ENCODE results near the gene CNTNAP2.
"Not testable (repeated sequence)": the region's sequence is repeated elsewhere in the genome, so short reads cannot be mapped to it uniquely, and the experiment has no call there.

Gene CNTNAP2

DNA sequence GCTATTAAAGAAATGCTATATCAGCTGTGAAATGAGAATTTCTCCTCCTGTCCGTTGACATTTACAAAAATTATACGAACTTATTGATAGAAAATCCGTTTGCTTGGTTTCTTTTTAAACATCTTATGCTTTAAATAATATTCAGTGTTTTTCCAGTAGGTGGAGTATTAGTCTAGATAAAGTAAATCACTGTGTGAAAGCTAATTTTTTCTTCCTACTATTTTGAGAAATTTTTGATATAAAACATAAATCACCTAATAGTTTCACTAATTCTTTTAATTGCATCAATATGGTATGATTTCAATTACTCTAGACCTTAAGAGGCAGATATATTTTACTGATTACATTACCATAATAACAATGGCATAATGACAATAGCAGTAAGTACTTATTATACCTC, 2138.7 kb downstream of the CNTNAP2 start:
- no peak for DNase-seq

DNA sequence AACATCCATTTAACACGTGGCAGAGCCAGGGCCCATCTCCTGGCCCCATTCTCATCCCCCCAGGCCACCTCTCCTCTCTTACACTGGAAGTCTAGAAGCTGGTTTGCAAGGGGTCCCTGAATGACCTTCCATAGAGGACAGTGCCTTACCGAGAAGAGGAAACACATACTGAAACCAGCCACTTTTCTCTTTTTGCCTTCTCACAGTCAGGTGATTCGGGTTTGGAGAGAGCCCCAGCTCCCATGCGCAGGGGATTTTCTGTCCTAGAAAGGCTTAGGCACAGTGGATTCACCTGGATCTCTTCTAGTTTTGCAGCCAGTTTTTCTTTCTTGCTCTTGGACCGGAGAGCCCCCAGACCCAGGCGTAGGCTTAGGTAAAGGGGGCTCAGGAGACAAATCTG, 2139.8 kb downstream of the CNTNAP2 start:
- DNase-seq: no peak

DNA sequence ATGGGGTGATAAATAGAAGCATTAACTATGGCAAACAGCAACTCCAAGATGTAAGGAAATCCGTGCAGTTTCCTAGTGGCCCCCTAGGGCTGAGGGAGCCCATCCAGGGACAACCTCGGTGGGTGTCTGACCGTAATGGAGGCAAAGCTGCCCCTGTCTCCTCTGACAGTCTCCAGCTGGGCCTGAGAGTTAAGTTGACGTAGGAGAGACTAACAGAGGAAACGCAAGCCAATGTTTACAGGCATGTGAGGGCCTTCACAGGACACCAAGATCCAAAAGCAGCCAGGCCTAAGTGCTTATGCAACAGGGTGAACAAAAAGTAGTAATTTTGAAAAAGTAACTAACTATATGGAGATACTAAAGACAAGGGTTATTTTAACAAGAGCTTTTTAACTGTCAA, 2144.0 kb downstream of the CNTNAP2 start:
- no peak for DNase-seq

DNA sequence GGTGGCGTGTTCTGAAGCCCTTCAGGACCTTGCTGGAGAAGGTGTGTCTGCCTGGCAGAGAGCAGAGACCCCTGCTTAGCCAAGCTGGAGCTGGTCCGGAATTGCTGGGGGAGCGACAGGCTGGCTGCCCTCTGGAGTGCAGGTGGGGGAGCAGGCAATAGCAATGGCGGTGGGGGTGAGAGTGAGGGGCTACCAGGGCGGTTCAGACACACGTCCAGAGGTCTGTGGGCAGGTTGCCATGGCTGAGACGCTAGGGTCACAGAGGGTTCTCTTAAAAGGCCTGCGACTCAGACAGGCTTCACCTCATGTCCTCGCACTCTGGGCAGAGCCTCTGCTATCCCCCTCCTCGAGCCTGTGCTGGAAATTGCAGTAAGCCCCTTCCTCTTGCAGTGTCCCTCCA, 2144.9 kb downstream of the CNTNAP2 start:
- DNase-seq: no peak

DNA sequence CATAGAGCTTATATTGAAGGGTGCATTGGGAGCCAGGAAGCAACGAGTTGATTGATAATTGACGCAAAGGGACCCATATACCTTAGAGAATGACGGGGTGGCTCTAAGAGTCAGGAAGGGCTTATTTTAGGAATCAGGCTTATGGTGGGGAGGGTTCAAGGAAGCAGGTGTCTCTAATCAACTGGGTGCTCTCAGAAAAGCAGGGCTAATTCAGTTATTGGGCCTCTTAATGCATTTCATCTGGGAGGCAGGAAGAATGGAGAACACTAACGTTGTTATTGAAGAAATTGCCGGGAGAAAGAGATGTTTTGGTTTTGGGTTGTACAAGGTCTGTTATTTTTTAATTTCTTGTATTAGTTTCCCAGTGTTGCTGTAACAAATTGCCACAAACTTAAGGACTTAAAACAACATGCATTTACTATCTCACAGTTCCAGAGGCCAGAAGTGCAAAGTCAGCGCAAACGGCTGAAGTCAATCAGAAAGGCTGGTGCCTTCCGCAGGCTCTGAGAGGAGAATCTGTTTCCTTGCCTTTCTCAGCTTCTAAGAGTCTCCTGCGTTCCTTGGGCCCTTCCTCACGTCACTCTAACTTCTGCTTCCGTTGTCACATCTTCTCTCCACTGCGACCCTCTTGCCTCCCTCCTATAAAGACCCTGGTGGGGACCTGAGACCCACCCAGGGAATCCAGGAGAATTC, 2145.5 kb downstream of the CNTNAP2 start:
- no peak for DNase-seq

DNA sequence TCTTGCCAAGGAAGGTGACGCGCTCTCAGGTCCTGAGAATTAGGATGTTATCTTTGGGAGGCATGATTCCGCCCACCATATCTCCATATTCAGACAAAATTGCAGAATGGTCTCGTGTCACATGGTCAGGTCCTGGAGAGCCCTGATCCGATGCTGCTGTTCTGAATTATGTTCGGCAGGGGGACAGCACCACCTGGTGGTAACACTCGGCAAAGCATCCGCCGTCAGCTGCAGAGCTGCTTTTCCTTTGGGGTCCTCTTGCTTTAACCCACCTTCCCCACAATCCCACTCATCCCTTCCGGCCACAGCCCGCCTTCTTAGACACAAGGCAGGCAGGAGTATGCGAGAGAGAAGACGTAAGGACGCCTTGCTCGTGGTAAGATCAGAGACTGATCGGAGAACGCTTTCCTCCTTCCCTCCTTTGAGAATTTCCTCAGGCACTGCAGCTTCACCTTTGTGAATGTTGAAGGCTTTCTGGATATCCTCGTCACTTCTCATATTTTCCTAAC, 2146.2 kb downstream of the CNTNAP2 start:
- peak; percentile 66 for DNase-seq

DNA sequence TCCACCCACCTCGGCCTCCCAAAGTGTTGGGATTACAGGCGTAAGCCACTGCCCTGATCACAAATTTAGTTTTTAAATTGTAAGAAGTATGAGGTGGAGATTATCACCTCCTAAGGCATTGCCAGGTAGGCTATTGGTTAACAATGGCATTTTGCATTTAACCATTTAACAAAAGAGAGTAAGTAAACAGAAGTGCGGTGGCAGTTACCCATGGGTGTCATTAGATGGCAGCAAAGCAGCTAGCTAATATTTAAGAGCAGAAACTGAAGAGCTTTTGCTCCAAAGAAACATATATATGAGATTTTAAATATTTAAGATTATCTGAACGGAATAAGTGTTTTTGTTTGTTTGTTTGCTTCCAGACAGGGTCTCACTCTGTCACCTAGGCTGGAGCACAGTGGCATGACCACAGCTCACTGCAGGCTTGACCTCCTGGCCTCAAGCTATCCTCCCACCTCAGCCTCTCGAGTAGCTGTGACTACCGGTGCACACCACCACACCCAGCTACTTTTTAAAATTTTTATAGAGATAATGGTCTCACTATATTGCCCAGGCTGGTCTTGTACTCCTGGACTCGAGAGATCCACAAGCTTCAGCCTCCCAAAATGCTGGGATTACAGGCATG, 2148.4 kb downstream of the CNTNAP2 start:
- DNase-seq: no peak

DNA sequence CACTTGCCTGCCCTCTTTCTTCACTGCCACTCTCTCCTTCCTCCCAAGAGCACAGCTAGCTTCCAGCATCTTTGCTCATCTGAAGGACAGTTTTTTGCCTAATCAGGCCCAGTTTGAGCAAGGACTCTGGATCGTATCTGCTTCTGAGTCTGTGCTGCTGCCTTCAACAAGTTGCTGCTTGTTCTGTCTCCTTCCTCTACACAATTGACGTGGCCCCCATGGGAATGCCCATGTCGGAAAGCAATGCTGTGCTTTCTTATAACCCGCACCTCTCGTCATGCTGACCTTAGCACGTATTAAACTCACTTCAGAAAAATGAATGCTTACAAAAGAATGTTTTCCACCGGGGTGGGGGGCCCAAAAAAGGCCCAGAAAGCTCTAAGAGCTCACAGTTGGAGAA, 2149.3 kb downstream of the CNTNAP2 start:
- DNase-seq: no peak

DNA sequence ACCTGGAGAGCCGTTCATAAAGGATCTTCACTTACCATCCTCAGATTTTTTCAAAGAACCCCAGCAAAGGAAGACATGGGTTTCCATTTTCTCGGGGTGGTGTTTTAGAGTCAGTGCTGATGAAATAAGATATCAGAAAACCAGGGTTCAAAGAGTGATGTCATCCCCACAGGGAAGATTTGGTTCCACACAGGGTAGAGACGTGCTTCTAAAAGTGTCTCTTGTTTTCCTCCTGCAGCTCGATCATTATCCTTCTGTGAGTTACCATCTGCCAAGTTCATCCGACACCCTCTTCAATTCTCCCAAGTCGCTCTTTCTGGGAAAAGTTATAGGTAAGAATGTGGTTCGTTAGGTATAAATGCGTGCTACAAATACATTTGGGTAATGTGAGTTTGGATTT, 2150.2 kb downstream of the CNTNAP2 start:
- DNase-seq: no peak

DNA sequence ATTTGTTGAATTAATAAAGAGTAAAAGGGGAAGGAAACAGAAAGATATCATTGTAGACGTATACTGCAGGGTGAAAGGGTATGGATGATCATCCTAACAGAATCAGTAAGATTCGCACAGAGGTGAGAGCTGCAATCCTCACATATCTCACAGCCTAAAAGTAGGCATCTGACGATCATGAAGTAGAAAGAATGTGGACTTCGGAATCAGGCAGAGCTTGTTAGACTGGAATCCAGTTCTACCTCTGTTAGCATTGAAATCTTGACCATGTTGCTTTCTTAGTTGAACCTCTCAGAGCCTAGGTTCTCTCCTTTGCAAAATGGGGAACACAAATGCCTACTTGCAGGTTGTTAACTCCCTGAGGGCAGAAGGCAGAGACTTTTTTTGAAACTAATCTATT, 2154.0 kb downstream of the CNTNAP2 start:
- no peak for DNase-seq

DNA sequence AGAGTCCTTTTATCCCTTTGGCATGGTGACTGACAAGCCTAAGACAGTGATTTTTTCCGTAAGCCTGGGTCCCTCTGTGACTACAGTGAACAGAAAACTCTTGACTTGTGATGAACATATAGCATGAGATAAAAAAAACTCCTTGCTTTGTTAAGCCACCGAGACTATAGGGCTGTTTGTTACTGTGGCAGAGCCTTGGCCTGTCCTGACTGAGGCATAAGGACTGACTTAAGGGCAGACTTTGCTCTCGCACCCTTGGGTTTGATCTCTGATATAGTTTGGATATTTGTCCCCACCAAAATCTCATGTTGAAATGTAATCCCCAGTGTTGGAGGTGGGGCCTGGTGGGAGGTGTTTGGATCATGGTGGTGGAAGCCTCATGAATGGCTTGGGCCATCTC, 2157.5 kb downstream of the CNTNAP2 start:
- no peak for DNase-seq

DNA sequence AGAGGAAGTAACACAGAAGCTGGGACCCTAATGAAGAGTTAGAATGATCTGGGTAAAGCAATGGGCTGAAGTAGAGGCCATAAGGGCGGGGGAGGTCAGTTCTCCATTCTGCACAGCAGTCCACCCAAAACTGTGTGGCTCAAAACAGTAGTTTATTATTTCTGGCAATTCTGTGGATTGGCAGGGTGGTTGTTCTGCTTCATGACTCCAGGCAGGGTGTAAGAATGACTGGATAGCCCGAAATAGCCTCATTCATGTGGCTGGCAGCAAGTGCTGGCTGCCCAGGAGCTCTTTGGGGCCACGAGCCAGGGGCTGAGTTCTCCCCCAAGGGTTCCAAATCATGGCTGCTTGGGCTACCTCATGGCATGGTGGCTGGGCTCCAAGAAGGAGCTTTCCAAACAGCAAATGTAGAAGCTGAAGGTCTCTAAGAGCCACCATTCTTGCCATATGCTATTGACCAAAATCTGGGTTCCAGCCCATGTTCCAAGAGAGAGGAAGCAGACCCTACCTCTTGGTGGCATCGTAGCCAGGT, 2158.8 kb downstream of the CNTNAP2 start:
- no peak for DNase-seq

DNA sequence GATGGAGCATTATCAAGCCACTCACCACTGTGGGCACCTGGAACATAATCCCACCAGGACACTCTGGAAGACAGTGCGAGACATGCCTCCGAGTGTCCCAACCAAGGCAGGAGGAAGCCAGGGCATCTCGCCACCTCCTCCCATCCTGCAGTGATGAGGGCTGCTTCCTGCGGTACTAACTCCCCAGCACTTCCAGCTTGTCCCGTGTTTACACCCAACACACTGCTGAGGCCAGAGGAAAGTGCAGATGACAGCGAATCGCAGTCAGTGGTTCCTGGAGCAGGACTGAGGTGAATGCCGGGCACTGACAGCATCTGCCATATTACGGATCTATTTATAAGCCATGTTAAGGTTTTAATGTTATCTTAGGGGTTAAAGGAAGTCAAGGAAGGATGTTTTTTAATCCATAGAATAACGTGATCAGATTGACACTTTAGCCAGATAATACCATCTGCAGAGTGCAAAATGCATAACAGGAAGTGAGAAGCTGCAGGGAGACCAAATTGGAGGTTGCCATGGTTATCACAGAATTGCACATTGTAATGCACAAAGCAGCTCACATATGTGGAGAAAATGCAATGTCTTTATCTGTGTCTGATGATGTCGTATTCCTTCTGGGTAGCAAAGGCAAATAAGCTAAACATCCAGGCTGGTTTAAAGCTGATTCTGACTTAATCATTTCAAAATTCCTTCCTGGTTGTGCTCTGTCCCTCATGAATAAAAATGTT, 2159.9 kb downstream of the CNTNAP2 start:
- DNase-seq: no peak

DNA sequence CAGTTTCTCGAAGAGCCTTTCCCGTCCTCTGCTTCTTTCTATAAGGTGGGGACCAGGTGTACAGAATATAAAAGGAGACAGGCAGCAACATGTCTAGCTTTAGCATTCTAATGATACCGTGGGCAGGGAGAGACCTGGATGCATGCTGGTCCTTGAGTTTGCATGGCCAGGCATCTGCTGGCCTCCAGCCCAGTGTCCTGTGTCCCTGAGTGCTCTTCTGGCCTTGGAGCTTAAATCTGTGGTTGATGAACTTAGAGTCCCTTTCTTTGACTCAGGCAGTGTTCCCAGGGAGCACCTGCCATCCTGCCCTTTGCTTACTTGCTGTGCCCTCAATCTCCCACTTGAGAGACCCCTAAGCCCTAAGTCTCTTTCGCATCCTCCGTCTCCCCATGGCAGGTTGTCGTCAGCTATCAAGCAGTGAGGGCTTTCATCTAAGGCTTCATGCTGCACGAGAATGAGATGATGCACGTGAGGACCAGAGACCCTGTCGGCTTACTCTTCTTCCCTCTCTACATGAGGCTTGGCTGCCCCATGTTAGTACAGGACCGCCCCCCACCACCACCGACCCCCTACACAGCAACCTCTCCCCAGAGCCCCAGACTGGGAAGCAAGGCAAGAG, 2160.6 kb downstream of the CNTNAP2 start:
- no peak for DNase-seq

DNA sequence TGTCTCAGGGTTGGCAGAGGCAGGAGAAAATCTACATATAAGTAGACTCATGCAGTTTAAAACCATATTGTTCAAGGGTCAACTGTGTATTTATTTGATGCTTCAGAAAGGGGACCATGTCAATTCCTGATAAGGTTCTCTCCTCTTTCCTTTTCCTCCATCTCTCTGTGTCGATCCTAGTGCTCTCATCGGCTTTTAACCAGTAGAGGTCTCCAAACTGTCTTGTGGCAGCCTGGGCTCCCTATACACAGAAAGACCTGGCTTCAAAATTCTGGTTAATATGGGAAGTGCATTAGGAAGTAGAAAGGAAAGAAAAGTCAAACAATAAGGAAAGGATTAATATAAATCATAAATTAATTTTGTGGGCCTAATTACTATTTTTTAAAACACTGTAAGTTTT, 2169.5 kb downstream of the CNTNAP2 start:
- DNase-seq: no peak

DNA sequence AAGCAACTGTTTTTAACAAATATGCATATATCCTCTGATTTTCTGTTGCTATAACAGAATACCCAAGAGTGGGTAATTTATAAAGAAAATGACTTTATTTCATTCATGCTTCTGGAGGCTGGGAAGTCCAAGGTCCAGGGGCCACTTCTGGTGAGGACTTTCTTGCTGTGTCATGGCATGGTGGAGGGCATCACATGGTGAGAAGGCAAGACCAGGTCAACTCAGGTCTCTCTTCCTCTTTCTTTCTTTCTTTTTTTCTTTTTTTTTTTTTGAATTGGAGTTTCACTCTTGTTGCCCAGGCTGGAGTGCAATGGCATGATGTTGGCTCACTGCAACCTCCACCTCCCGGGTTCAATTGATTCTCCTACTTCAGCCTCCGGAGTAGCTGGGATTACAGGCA, 2170.9 kb downstream of the CNTNAP2 start:
- DNase-seq: no peak

DNA sequence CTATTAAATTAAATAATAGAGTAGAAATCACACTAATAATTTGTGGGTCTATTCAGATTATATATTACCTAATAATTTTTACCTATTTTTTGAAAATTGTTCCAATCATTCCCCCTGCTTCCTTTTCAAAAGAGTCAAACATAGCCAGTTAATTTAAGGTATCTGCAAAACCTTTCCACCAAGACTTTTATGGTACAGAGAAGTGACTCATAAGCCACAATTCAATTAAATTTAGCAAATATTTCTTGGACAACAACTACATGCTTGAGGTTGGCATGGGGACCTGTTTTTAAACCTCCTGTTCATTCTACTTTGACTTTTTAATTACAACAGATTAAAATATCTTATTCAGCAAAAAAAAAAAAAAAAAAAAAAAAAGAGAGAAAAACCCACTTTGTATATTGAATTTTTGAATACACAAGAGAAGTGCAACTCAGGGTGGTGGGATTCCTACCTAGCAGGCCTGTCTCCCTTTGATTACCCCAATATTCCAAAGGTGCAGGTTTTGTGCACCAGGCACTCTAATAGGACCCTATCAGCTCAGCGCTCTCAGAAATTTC, 2172.1 kb downstream of the CNTNAP2 start:
- DNase-seq: no peak

DNA sequence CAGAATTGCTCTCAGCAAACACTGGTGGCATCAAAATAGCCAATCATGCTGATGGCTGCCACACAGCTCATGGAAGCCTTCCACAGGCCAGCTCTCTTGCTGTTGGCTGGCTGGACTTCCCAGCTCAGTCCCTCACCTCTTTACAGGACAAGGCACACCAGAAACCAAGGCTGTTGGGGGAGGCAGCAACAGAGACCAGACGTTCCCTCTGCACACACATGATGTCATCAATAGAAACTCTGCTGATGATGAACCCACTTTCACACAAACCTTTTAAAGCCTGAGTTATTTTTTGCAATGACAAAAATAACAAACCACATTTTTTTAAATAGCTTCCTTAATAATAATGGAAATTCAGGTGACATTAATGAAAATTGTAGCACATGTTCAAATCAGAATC, 2173.0 kb downstream of the CNTNAP2 start:
- DNase-seq: no peak

DNA sequence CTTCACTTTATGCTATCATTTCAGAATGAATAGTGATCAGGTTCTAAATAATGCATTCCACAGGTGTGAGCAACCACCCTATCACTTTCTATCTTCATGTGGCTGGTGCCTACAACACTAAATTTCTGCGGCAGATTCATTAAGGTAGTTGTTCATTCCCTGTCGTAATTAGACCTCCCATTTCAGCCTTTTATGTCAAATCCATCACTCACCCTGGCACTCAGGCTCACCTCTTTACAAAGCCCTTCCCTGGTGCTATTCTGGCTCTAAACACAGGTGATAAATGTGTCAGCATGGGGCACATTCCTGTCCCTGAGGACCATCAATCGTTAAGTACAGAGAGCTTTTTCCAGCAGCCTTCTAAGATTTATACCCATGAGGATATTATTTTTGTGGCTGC, 2173.9 kb downstream of the CNTNAP2 start:
- DNase-seq: no peak

DNA sequence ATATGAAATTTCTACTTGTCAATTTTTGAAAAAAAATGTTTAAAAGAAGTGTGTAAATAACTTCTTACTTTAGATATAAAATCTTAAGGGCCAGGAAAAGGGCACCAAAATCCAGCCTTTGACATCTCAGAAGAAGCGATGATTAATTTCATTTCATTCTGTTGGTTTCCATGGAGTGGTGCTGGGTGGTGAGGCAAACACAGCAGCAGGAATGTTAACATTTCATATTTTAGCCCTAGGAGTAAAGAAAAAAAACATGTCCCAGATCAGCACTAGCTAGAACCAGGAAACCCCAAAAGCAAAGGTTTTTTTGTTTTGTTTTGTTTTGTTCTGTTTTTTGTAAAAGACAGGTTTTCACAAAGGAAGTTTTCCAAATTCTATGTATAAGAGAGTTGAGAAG, 2175.2 kb downstream of the CNTNAP2 start:
- no peak for DNase-seq

DNA sequence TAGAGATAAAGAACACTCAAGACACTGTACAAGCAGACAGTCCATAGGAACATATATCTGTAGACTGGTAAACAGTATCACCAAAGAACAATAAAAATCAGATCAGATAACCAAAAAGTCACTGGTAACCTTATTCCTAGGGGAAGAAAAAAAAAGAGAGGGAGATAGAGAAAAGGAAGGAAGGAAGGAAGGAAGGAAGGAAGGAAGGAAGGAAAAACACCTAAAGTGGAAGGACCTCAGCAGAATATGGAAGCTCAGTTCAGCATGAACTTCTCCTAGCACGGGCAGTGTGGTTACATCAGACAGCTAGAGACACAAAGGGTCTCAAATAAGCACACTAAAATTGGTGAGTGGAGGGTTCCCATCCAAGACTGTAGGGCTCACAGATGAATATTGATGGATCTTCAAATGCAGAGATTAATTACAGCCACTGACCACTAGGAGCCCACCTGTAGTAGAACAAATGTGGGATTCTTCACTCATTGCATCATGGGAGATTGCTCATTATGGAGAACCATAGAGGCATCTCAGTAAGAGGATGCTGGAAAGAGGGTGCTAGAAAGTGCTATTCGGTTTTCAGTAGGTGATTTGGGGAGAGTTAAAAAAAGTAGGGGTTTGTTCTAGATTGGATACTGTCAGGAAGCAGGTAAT, 2180.5 kb downstream of the CNTNAP2 start:
- no peak for DNase-seq

DNA sequence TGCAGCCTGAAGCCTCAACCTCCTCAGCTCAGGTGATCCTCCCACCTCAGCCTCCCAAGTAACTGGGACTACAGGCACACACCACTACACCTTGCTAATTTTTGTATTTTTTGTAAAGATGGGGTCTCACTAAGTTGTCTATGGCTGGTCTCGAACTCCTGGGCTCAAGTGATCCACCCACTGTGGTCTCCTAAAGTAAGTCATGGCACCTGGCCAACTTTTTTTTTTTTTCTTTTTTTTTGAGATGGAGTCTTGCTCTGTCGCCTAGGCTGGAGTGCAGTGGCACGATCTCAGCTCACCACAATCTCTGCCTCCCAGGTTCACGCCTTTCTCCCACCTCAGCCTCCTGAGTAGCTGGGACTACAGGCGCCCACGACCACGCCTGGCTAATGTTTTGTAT, 2182.2 kb downstream of the CNTNAP2 start:
- not testable (repeated sequence) for DNase-seq
